ENCODE data around the gene COX5B.

DNA sequence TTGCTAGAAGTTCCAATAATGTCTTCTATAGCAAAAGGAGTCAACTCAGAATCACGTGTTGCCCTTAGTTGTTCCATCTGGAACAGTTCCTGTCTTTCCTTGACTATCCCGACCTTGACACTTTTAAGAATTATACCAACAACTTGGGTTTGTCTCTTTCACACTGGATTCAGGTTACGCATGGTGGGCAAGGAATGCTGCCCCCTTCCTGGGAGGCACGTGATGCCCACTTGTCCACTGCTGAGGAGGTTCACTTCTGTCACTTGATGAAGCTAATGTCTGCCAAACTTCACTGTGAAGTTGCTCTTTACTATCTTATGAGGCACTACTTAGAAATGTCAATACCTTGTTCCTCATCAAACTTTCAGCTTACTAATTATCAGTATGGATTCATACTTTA, 5.3 kb downstream of the COX5B start:
- TF ChIP-seq, protein P1, sequence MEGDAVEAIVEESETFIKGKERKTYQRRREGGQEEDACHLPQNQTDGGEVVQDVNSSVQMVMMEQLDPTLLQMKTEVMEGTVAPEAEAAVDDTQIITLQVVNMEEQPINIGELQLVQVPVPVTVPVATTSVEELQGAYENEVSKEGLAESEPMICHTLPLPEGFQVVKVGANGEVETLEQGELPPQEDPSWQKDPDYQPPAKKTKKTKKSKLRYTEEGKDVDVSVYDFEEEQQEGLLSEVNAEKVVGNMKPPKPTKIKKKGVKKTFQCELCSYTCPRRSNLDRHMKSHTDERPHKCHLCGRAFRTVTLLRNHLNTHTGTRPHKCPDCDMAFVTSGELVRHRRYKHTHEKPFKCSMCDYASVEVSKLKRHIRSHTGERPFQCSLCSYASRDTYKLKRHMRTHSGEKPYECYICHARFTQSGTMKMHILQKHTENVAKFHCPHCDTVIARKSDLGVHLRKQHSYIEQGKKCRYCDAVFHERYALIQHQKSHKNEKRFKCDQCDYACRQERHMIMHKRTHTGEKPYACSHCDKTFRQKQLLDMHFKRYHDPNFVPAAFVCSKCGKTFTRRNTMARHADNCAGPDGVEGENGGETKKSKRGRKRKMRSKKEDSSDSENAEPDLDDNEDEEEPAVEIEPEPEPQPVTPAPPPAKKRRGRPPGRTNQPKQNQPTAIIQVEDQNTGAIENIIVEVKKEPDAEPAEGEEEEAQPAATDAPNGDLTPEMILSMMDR (IDR thresholded peaks at IDR 0.05) = no peak
- TF ChIP-seq POLR2A (IDR thresholded peaks at IDR 0.05) = no peak

All from testis (tissue), 2 donors.